HepG2 (cell line): Measurements from ENCODE around the gene CCDC150. TPM values are rescaled to one million over a fixed set of nuclear protein-coding genes. Genes with fewer than 3 reads are reported as not detected.

ENCODE experiments used
- CERS6 ChIP-seq: sonication (generic); formaldehyde crosslinking; IDR thresholded peaks from 2 replicates; pipeline ENCODE4 v1.5.0; 2020; ENCODE audit warnings: missing genetic modification reagents
- GMEB2 ChIP-seq: IDR thresholded peaks from 2 replicates; pipeline ENCODE4 v1.6.1; 2016; ENCODE audit warnings: missing biosample characterization, missing genetic modification reagents, low read depth
- RARG ChIP-seq: sonication (generic); formaldehyde crosslinking; IDR thresholded peaks from 2 replicates; pipeline ENCODE4 v1.4.0; 2020; ENCODE audit warnings: low read depth, mild to moderate bottlenecking, missing genetic modification reagents
- SP2 ChIP-seq: sonication (generic); formaldehyde crosslinking; IDR thresholded peaks from 2 replicates; pipeline ENCODE4 v1.5.1; 2020; ENCODE audit warnings: mild to moderate bottlenecking, missing genetic modification reagents
- THRA ChIP-seq: sonication (generic); formaldehyde crosslinking; IDR thresholded peaks from 2 replicates; pipeline ENCODE4 v1.4.0; 2020; ENCODE audit warnings: missing genetic modification reagents, borderline replicate concordance
- U2AF1 ChIP-seq: fragments of 200-400 bp; formaldehyde crosslinking; optimal IDR thresholded peaks from 2 replicates; pipeline ENCODE3; 2017; ENCODE audit warnings: mild to moderate bottlenecking, low read depth, low read length
- ZBTB10 ChIP-seq: sonication (generic); formaldehyde crosslinking; IDR thresholded peaks from 2 replicates; pipeline ENCODE4 v1.4.0; 2020; ENCODE audit warnings: missing genetic modification reagents, borderline replicate concordance
- ZBTB37 ChIP-seq: sonication (generic); formaldehyde crosslinking; IDR thresholded peaks from 2 replicates; pipeline ENCODE4 v1.4.0; 2020; ENCODE audit warnings: mild to moderate bottlenecking, missing genetic modification reagents
- ZNF281 ChIP-seq: sonication (generic); formaldehyde crosslinking; IDR thresholded peaks from 2 replicates; pipeline ENCODE4 v1.4.0; 2020; ENCODE audit warnings: missing genetic modification reagents, borderline replicate concordance
- ZNF317 ChIP-seq: sonication (generic); formaldehyde crosslinking; IDR thresholded peaks from 2 replicates; pipeline ENCODE4 v1.5.0; 2020; ENCODE audit warnings: mild to moderate bottlenecking, missing genetic modification reagents
- ZNF468 ChIP-seq: sonication (generic); formaldehyde crosslinking; IDR thresholded peaks from 2 replicates; pipeline ENCODE4 v1.8.0; 2022; ENCODE audit warnings: mild to moderate bottlenecking, moderate library complexity, missing genetic modification reagents
- ZNF496 ChIP-seq: sonication (generic); formaldehyde crosslinking; IDR thresholded peaks from 2 replicates; pipeline ENCODE4 v1.8.1; 2023; ENCODE audit warnings: mild to moderate bottlenecking, moderate library complexity, missing genetic modification reagents; ENCODE audit not compliant: insufficient replicate concordance
- ZSCAN20 ChIP-seq: sonication (generic); formaldehyde crosslinking; IDR thresholded peaks from 2 replicates; pipeline ENCODE4 v1.4.0; 2020; ENCODE audit warnings: missing genetic modification reagents, mild to moderate bottlenecking, borderline replicate concordance
- polyA plus RNA-seq, 8 experiments: library from polyadenylated mRNA; depleted of rRNA in 3 of 8; stranded (reverse) in 7 of 8; unstranded in 1 of 8; fragments of >200 nt; fragmentation: Illumina TruSeq in 4 of 8; extraction: Trizol in 4 of 8; gene quantifications; 2 replicates each; pipeline versions ENCODE4 v1.2.1 to v1.2.3, GENCODE V29; 2011 to 2016; ENCODE audit warnings: low read depth in 4 of 8, missing spikeins in 1 of 8, mixed read lengths in 1 of 8; ENCODE audit not compliant: insufficient read depth in 1 of 8
- total RNA-seq, 5 experiments: library from RNA; depleted of rRNA; stranded (reverse); fragments of >200 nt; fragmentation: Illumina TruSeq; extraction: Trizol; gene quantifications; 2 replicates each; pipeline ENCODE4 v1.2.3, GENCODE V29; 2016; ENCODE audit warnings: low read depth in 1 of 5
- TF ChIP-seq, protein P1 (sequence below): sonication (generic); formaldehyde crosslinking; IDR thresholded peaks from 2 replicates; pipeline ENCODE4 v1.8.0; 2022; ENCODE audit warnings: missing genetic modification reagents, mild to moderate bottlenecking, inconsistent platforms, borderline replicate concordance

The CCDC150 gene
- total and polyA plus RNA-seq, 2 of the 13 experiments (the other 11 are each of a cell fraction or from before 2014, with no cell fraction given), result 14.9 to 32.6 TPM

GRCh38 chr2:196639180-196640030 is at the start of gene CCDC150 (continued):
- TF ChIP-seq ZNF281 (CRISPR knock-in tag), result no peak
- no peak for TF ChIP-seq ZNF496 (CRISPR knock-in tag)
- TF ChIP-seq CERS6 (CRISPR knock-in tag), result no peak
- no peak for TF ChIP-seq ZBTB10
- TF ChIP-seq, protein P1, sequence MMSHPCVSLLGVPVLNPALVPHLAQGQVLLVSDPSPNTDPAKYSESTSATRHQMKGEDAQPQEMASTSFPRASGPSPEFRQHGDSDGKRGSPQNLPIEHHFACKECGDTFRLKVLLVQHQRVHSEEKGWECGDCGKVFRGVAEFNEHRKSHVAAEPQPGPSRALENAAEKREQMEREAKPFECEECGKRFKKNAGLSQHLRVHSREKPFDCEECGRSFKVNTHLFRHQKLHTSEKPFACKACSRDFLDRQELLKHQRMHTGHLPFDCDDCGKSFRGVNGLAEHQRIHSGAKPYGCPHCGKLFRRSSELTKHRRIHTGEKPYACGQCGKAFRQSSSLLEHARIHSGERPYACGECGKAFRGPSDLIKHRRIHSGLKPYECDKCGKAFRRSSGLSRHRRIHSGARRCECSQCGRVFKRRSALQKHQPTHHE (CRISPR knock-in tag), result no peak
- peak; percentile 91 for TF ChIP-seq GMEB2 (CRISPR knock-in tag)
- TF ChIP-seq ZNF468 (CRISPR knock-in tag), result no peak; the same call in 1 of the 2 replicates
- TF ChIP-seq ZSCAN20 (CRISPR knock-in tag), result 0 out of 2 replicates have a peak, but pooled peaks have one; percentile 22
- peak; percentile 69 for TF ChIP-seq ZNF317
- peak; percentile 70; the same call in 1 of the 2 replicates for TF ChIP-seq SP2
- TF ChIP-seq RARG, result no peak; the same call in 1 of the 2 replicates
- TF ChIP-seq ZBTB37 (CRISPR knock-in tag), result no peak
- no peak for TF ChIP-seq THRA
- TF ChIP-seq U2AF1, result peak; percentile 90
